G401.6 (cell line): ENCODE results near the gene JAKMIP2.

Experiments
- FAIRE-seq: peaks from 2 replicates; lab custom pipeline; 2012; peaks lifted over from hg19 to GRCh38; lab: Jason Lieb, UNC

Gene JAKMIP2

GRCh38 chr5:147788023-147788422 lies 5.5 kb upstream of the JAKMIP2 start:
- FAIRE-seq = no peak

GRCh38 chr5:147786142-147786541 lies 3.6 kb upstream of the JAKMIP2 start:
- no peak for FAIRE-seq

- FAIRE-seq = no peak
These were observed 1.8 kb upstream of the JAKMIP2 start for GRCh38 chr5:147784146-147784987.

GRCh38 chr5:147780924-147781573 lies 1.5 kb downstream of the JAKMIP2 start:
- FAIRE-seq = no peak

GRCh38 chr5:147779694-147780093 lies 2.8 kb downstream of the JAKMIP2 start:
- no peak for FAIRE-seq

GRCh38 chr5:147776989-147777388 lies 5.5 kb downstream of the JAKMIP2 start:
- no peak for FAIRE-seq

- no peak for FAIRE-seq
These were observed 8.9 kb downstream of the JAKMIP2 start for GRCh38 chr5:147773587-147773986.

- FAIRE-seq = no peak
These were observed 9.4 kb downstream of the JAKMIP2 start for GRCh38 chr5:147773139-147773538.

GRCh38 chr5:147767048-147767447 lies 15.5 kb downstream of the JAKMIP2 start:
- no peak for FAIRE-seq

GRCh38 chr5:147763791-147764525 lies 18.6 kb downstream of the JAKMIP2 start:
- FAIRE-seq = no peak

- no peak for FAIRE-seq
These were observed 22.2 kb downstream of the JAKMIP2 start for GRCh38 chr5:147760086-147760875.

- FAIRE-seq = no peak
These were observed 23.1 kb downstream of the JAKMIP2 start for GRCh38 chr5:147759441-147759840.

GRCh38 chr5:147756566-147756965 lies 26.0 kb downstream of the JAKMIP2 start:
- FAIRE-seq = no peak

- FAIRE-seq = no peak
These were observed 28.0 kb downstream of the JAKMIP2 start for GRCh38 chr5:147754372-147755122.

- FAIRE-seq = no peak
These were observed 28.8 kb downstream of the JAKMIP2 start for GRCh38 chr5:147753765-147754164.

- FAIRE-seq = no peak
These were observed 29.8 kb downstream of the JAKMIP2 start for GRCh38 chr5:147752666-147753290.

GRCh38 chr5:147752033-147752432 lies 30.5 kb downstream of the JAKMIP2 start:
- FAIRE-seq = no peak

GRCh38 chr5:147751156-147751830 lies 31.2 kb downstream of the JAKMIP2 start:
- FAIRE-seq = no peak

GRCh38 chr5:147750065-147750464 lies 32.5 kb downstream of the JAKMIP2 start:
- no peak for FAIRE-seq

- no peak for FAIRE-seq
These were observed 33.9 kb downstream of the JAKMIP2 start for GRCh38 chr5:147748590-147748989.
